Skeletal muscle tissue (tissue), 5 donors: ENCODE measurements around the gene CENPH. TPM values are rescaled to one million over a fixed set of nuclear protein-coding genes. Genes with fewer than 3 reads are reported as not detected.
"Not testable (repeated sequence)": the region's sequence is repeated elsewhere in the genome, so short reads cannot be mapped to it uniquely, and the experiment has no call there.

Experiments
- H3K27ac ChIP-seq: one replicate; pipeline ENCODE4 v1.7.0; 2013; ENCODE audit warnings: mild to moderate bottlenecking, low read depth, low read length, inconsistent platforms
- H3K27me3 ChIP-seq, 3 donors: one replicate each; pipeline ENCODE4 v1.7.0; 2013; ENCODE audit warnings: low read length in 3 of 3; ENCODE audit not compliant: control insufficient read depth in 3 of 3, insufficient read depth in 3 of 3
- H3K36me3 ChIP-seq, 3 donors: one replicate each; pipeline ENCODE4 v1.7.0; 2013; ENCODE audit warnings: low read length in 3 of 3; ENCODE audit not compliant: control insufficient read depth in 3 of 3, insufficient read depth in 3 of 3
- H3K4me1 ChIP-seq, 3 donors: one replicate each; pipeline ENCODE4 v1.7.0; 2013; ENCODE audit warnings: low read length in 3 of 3, mild to moderate bottlenecking in 3 of 3; ENCODE audit not compliant: control insufficient read depth in 3 of 3, insufficient read depth in 3 of 3
- H3K4me3 ChIP-seq, 3 donors: one replicate each; pipeline ENCODE4 v1.7.0; 2013; ENCODE audit warnings: low read length in 3 of 3
- H3K9ac ChIP-seq, 3 donors: one replicate each; pipeline ENCODE4 v1.7.0; 2013; ENCODE audit warnings: low read length in 3 of 3, mild to moderate bottlenecking in 3 of 3, moderate library complexity in 2 of 3, low read depth in 1 of 3
- H3K9me3 ChIP-seq, 3 donors: one replicate each; pipeline ENCODE4 v1.7.0; 2013; ENCODE audit warnings: low read length in 3 of 3; ENCODE audit not compliant: control insufficient read depth in 3 of 3
- small RNA-seq: library from RNA; depleted of rRNA; stranded (forward); fragments of <200 nt; gene quantifications from one replicate; pipeline ENCODE3, GENCODE V24; 2014
- total RNA-seq: library from RNA; depleted of rRNA; stranded (reverse); fragments of >200 nt; gene quantifications from one replicate; pipeline ENCODE4 v1.2.3, GENCODE V29; 2014
- donor health status: Osteomylitis.

Gene CENPH
- total RNA-seq, 1 donor from 2014 or later, result 4.2 TPM

GRCh38 chr5:69242215-69242927, 53.0 kb downstream of the CENPH start:
- H3K36me3 ChIP-seq, result peaks cover 0 to 2% (median 0%) of the 10 kb centered on the region in 3 donors

GRCh38 chr5:69245031-69245430, 55.6 kb downstream of the CENPH start:
- Histone ChIP-seq H3K27ac (no peak overlapping the region), H3K9me3 (no peaks in the 10 kb centered on the region), H3K4me1 (peaks cover 0 to 2% (median under 1%) of the 10 kb centered on the region in 3 donors), H3K36me3 (peaks cover 0 to 2% (median 0%) of the 10 kb centered on the region in 3 donors), H3K9ac (no peak overlapping the region), H3K4me3 (no peak overlapping the region), H3K27me3 (no peaks in the 10 kb centered on the region)

More at GRCh38 chr5:69242215-69242927, 53.0 kb downstream of the CENPH start:
- Histone ChIP-seq H3K4me3 (no peak overlapping the region), H3K9me3 (no peaks in the 10 kb centered on the region), H3K27ac (no peak overlapping the region), H3K27me3 (no peaks in the 10 kb centered on the region), H3K4me1 (peaks cover 0 to 5% (median 3%) of the 10 kb centered on the region in 3 donors), H3K9ac (no peak overlapping the region)

- Histone ChIP-seq H3K36me3 (peaks cover 0 to 2% (median 0%) of the 10 kb centered on the region in 3 donors), H3K9me3 (no peaks in the 10 kb centered on the region), H3K27ac (no peak overlapping the region), H3K4me3 (no peak overlapping the region), H3K4me1 (no peaks in the 10 kb centered on the region), H3K9ac (no peak overlapping the region), H3K27me3 (no peaks in the 10 kb centered on the region)
These were observed 58.6 kb downstream of the CENPH start for GRCh38 chr5:69248019-69248418.

GRCh38 chr5:69250593-69250992, 61.2 kb downstream of the CENPH start:
- Histone ChIP-seq H3K27ac (no peak overlapping the region), H3K27me3 (no peaks in the 10 kb centered on the region), H3K4me3 (no peak overlapping the region), H3K4me1 (no peaks in the 10 kb centered on the region), H3K9ac (no peak overlapping the region), H3K9me3 (no peaks in the 10 kb centered on the region), H3K36me3 (peaks cover 0 to 2% (median 0%) of the 10 kb centered on the region in 3 donors)

- no peak overlapping the region for H3K27ac ChIP-seq
- H3K4me3 ChIP-seq, result no peak overlapping the region
- H3K4me1 ChIP-seq, result no peaks in the 10 kb centered on the region
- no peaks in the 10 kb centered on the region for H3K9me3 ChIP-seq
- H3K36me3 ChIP-seq, result peaks cover 0 to 9% (median 0%) of the 10 kb centered on the region in 3 donors
- H3K9ac ChIP-seq, result no peak overlapping the region
- no peaks in the 10 kb centered on the region for H3K27me3 ChIP-seq
These were observed 63.1 kb downstream of the CENPH start for GRCh38 chr5:69252437-69252836.

GRCh38 chr5:69255940-69256339, 66.6 kb downstream of the CENPH start:
- H3K27me3 ChIP-seq, H3K27ac ChIP-seq, H3K9ac ChIP-seq, H3K9me3 ChIP-seq, H3K4me1 ChIP-seq, H3K4me3 ChIP-seq: not testable (repeated sequence)
- peaks cover under 1 to 23% (median 20%) of the 10 kb centered on the region in 3 donors for H3K36me3 ChIP-seq

GRCh38 chr5:69257577-69257976, 68.2 kb downstream of the CENPH start:
- peaks cover 4 to 26% (median 26%) of the 10 kb centered on the region in 3 donors for H3K36me3 ChIP-seq
- no peak overlapping the region for H3K27ac ChIP-seq
- H3K4me3 ChIP-seq, result no peak overlapping the region
- no peaks in the 10 kb centered on the region for H3K9me3 ChIP-seq
- no peak overlapping the region for H3K9ac ChIP-seq
- H3K27me3 ChIP-seq, result no peaks in the 10 kb centered on the region
- no peaks in the 10 kb centered on the region for H3K4me1 ChIP-seq

Small RNA genes within 50 kb of the gene (small RNA-seq; reads per million reads assigned to genes)
- not detected for gene SNORA50D

Other genes with a start within 250 kb of the CENPH start
- 32.4 TPM for gene SLC30A5, start 95.6 kb upstream of the CENPH start, total RNA-seq
- gene CCNB1, start 22.4 kb upstream of the CENPH start, total RNA-seq, result 34.4 TPM
- 31.3 TPM for gene CDK7, start 45.3 kb downstream of the CENPH start, total RNA-seq
- gene CCDC125, start 143.2 kb downstream of the CENPH start, total RNA-seq, result 1.6 TPM
- gene AK6, start 179.9 kb downstream of the CENPH start, total RNA-seq, result 7.8 TPM
- gene TAF9, start 179.9 kb downstream of the CENPH start, total RNA-seq, result 26.1 TPM
- gene RAD17, start 180.2 kb downstream of the CENPH start, total RNA-seq, result 24.5 TPM
- gene MARVELD2, start 225.5 kb downstream of the CENPH start, total RNA-seq, result 0.52 TPM